Jurkat, Clone E6-1 (cell line): Measurements from ENCODE around the gene POU5F2.
A peak's percentile ranks its signal among the peaks of the same experiment; 100 is the strongest.

Source experiments
- DNase-seq: peaks from one replicate; pipeline ENCODE4 v3.0.0-alpha.2; 2011; ENCODE audit warnings: low read depth, low spot score
- H3K4me3 ChIP-seq: 2 replicates; pipeline ENCODE4 v1.5.1; 2011; ENCODE audit warnings: mild to moderate bottlenecking, low read length, control low read depth, moderate library complexity

POU5F2 gene

DNA sequence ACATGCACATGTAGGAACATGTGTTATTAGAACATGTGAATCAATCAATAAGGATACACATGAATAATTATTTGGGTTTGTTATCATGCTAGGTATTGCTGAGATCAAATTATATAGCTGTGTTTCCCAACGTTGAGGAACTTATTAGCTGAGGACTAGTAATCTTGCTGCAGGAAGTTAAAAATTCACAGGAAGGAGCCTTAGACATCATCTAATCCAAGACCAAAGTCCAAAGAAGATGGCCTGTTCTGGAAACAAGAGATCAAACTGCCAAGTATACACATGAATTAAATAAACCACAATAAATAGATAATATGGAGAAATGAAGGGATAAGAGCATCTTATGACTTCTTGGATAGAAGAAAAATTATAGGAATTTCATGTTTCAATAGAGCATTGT, 19.9 kb downstream of the POU5F2 start:
- no peak for DNase-seq
- no peak overlapping the region for H3K4me3 ChIP-seq

- H3K4me3 ChIP-seq: no peak overlapping the region
- DNase-seq: peak; percentile 75
Measured at GRCh38 chr5:93721071-93721470, 20.3 kb downstream of the POU5F2 start.

DNA sequence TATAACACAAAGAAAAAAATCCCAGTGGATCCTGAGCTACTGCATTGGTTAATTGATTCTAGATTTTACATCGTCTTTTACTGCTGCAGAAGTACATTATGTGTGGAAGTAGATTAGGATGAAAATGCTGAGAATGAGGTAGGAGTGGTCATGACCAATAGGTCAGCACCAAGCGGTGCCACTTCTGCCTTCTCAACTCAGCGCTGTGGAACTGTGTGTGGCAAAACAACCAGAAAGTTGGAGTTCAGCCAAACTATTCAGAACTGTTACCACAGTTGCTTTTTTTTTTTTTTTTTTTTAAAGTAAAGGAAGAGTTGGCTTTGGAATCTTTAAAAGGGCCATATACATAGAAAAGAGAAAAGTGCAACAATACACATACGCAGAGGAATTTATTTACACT, 24.2 kb downstream of the POU5F2 start:
- no peak overlapping the region for H3K4me3 ChIP-seq
- no peak for DNase-seq

DNA sequence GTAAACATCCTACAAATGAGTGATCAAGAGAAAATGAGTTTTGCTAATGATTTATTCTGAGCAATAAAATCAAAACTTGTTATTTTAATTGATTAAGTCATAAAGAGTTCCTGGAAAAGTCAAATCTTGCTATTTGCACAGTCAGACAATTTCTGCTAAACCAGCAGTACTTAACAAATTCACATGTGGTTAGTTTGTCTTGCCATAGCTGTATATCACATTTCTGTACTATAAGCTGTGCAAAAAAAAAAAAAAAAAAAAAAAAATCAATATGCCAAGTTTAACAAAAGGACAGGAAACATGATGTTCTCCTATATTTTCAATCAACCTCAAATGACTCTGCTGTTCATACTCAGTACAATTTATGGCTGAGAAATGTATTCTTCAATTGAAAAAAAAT, 24.9 kb downstream of the POU5F2 start:
- DNase-seq: no peak
- H3K4me3 ChIP-seq: no peak overlapping the region

DNA sequence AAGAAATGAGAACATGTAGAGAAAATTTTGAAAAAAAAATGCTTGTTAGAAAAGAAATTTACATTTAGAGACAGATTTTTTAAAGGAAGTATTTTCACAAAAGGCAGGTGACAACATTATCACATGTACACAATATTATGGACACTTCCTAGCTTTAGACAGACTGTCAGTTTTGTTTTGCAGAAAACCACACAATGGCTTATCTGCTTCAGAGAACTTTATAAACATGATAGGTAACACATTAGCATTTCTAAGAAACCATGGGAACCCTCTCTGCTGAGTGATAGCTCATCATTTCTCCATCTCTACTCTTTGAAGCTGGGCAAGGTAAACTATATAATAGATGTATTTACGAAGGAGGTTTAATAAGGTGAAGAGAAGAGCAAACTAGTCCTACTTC, 25.6 kb downstream of the POU5F2 start:
- H3K4me3 ChIP-seq: no peak overlapping the region
- DNase-seq: no peak

DNA sequence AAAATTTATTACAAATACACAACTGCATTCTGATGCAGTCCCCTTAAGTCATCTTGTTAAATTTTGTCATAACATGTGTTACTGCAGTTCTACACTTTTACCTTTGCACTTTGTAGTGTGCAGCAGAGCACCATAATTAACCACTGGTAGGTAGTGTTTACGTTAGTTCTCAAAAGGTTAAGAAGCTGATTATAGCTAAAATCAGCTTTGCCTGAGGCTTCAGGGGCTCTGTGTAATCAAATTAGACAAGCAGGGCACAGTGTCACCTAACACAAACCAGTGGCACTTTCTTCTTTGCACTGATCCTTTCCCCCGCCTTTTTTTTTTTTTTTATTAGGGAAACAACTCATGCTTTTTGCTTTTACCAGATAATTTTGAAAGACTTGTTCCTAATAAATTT, 26.1 kb downstream of the POU5F2 start:
- H3K4me3 ChIP-seq: no peak overlapping the region
- DNase-seq: no peak

DNA sequence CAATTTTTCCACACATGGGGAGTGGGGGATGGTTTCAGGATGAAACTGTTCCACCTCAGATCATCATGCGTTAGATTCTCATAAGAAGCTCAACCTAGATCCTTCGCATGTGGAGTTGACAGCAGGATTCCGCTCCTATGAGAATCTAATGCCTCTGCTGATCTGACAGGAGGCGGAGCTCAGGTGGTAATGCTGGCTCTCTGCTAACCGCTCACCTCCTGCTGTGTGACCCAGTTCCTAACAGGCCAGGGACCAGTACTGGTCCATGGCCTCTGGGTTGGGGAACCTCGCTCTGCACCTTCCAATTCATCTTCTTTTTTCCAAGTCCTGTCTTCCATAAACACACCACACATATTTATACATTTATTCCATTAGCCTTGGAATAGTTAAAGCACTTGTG, 33.0 kb downstream of the POU5F2 start:
- DNase-seq: no peak

DNA sequence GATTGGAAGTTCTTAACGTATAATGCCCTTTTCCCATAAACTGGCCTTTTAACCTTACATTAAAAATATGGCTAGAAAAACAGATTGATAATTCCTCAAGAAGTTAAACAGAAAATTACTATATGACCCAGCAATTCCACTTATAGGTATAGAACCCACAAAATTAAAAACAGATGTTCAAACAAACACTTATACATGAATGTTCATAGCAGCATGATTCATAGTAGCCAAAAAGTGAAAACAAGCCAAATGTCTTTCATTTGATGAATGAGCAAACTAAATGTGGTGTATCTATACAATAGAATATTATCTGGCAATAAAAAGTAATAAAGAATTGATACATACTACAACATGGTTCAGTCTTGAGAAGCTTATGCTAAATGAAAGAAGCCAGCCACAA, 35.5 kb downstream of the POU5F2 start:
- H3K4me3 ChIP-seq: no peak overlapping the region
- DNase-seq: no peak

More for the DNA sequence above, 33.0 kb downstream of the POU5F2 start:
- no peak overlapping the region for H3K4me3 ChIP-seq

DNA sequence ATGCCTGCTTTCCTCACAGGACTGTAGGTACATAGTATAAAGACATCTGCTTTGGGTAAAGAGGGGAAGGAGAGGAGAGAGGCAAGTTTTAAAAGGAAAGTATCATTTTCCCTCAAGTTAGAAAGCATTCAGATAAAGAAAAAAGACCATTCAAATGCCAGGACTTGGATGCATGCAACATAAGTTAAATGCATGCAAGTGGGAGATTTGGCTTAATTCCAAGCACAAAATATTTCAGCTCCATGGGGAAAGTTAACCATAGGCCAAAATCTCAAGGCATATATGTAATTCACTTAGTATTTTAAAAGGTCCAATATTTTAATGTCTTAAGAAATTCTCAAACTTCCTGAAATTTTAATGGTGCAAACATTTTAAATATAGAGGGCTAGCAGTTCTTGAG, 36.4 kb downstream of the POU5F2 start:
- DNase-seq: no peak

GRCh38 chr5:93691997-93692396, 49.4 kb downstream of the POU5F2 start:
- DNase-seq: no peak
- no peak overlapping the region for H3K4me3 ChIP-seq

More for the DNA sequence above, 36.4 kb downstream of the POU5F2 start:
- no peak overlapping the region for H3K4me3 ChIP-seq
